Measurements from ENCODE around the gene CTSW.

DNA sequence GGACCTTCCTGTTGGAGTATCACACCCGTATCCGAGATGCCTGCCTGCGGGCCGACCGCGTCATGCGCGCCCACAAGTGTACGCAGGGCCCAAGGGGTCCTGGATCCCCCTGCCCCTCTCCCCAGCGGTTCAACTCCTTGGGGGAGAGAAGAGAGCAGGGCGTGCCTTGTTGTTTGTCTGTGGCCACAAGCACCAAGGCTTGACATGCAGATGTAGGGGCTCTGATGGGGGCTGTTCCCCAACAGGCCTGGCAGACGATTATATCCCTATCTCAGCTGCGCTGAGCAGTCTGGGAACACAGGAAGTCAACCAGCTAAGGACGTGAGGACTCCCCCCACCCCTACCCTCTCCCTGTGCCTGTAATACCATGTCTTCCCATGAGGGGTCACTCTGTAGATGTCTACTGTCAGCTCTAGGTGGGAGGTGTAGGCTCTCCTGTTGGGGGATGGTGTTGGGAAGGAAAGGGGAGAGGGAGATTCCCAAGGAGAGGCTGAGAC, 28.5 kb upstream of the CTSW start:
- TF ChIP-seq, protein P1, sequence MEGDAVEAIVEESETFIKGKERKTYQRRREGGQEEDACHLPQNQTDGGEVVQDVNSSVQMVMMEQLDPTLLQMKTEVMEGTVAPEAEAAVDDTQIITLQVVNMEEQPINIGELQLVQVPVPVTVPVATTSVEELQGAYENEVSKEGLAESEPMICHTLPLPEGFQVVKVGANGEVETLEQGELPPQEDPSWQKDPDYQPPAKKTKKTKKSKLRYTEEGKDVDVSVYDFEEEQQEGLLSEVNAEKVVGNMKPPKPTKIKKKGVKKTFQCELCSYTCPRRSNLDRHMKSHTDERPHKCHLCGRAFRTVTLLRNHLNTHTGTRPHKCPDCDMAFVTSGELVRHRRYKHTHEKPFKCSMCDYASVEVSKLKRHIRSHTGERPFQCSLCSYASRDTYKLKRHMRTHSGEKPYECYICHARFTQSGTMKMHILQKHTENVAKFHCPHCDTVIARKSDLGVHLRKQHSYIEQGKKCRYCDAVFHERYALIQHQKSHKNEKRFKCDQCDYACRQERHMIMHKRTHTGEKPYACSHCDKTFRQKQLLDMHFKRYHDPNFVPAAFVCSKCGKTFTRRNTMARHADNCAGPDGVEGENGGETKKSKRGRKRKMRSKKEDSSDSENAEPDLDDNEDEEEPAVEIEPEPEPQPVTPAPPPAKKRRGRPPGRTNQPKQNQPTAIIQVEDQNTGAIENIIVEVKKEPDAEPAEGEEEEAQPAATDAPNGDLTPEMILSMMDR (IDR thresholded peaks at IDR 0.05) = no peak
- no peak for TF ChIP-seq POLR2A (IDR thresholded peaks at IDR 0.05)
